Left ventricle myocardium inferior (tissue), 1 donor: Measurements from ENCODE around the gene ANKZF1. TPM values are rescaled to one million over a fixed set of nuclear protein-coding genes. Genes with fewer than 3 reads are reported as not detected.

ENCODE experiments used
- DNase-seq: peaks from one replicate; pipeline ENCODE4 v3.0.0-alpha.2; 2020
- H3K27ac ChIP-seq: fragments of 200-600 bp; replicated peaks from 2 replicates; pipeline ENCODE4 v1.8.0; 2021
- H3K27me3 ChIP-seq: fragments of 200-600 bp; 2 replicates; pipeline ENCODE4 v1.8.0; 2021; ENCODE audit warnings: low read depth
- H3K36me3 ChIP-seq: fragments of 200-600 bp; 2 replicates; pipeline ENCODE4 v1.8.0; 2021
- H3K4me1 ChIP-seq: fragments of 200-600 bp; 2 replicates; pipeline ENCODE4 v1.8.0; 2021
- H3K4me3 ChIP-seq: fragments of 200-600 bp; 2 replicates; pipeline ENCODE4 v1.8.0; 2021; ENCODE audit warnings: mild to moderate bottlenecking, moderate library complexity
- H3K9me3 ChIP-seq: fragments of 200-600 bp; replicated peaks from 2 replicates; pipeline ENCODE4 v1.8.0; 2021
- CTCF ChIP-seq: fragments of 200-600 bp; IDR thresholded peaks from 2 replicates; pipeline ENCODE4 v1.8.0; 2021; ENCODE audit warnings: antibody characterized with exemption, mild to moderate bottlenecking, borderline replicate concordance
- intact Hi-C: fragments of 100-400 bp; cut with micrococcal nuclease; formaldehyde crosslinking; loops from one replicate; pipeline ENCODE4 v1.11.0; 2022
- total RNA-seq: library from RNA; stranded (reverse); fragmentation: NEBNext Ultra II Directional; extraction: Animal tissue kit (Norgen Biotek cat#: 25700); gene quantifications from one replicate; pipeline ENCODE4 v1.2.1, GENCODE V29; 2021
- donor health status: DM: no; HTN: yes; CAD: no; lungs with severe emphysema.

ANKZF1 gene
- total RNA-seq, 1 donor from 2014 or later, result 29.8 TPM

- no peaks in the 10 kb centered on the region for H3K9me3 ChIP-seq
- peak within 1 kb of the TSS; percentile 97 for H3K27ac ChIP-seq
- peak; percentile 94 for DNase-seq
- intact Hi-C loops, result no loop called here
- peaks cover 31% of the 10 kb centered on the region for H3K36me3 ChIP-seq
- H3K27me3 ChIP-seq, result no peaks in the 10 kb centered on the region
- H3K4me3 ChIP-seq, result peak within 1 kb of the TSS; percentile 81
- peak; percentile 33 for TF ChIP-seq CTCF
- H3K4me1 ChIP-seq, result peaks cover 27% of the 10 kb centered on the region
Measured at GRCh38 chr2:219206328-219207133, 23.1 kb upstream of the ANKZF1 start, which contains the start of gene ZFAND2B. Gene ZFAND2B (plus strand): TSS chr2:219206782. CDS start chr2:219206988, 206 bp downstream.

- H3K27me3 ChIP-seq, result no peaks in the 10 kb centered on the region
- H3K4me1 ChIP-seq, result peaks cover 27% of the 10 kb centered on the region
- DNase-seq, result no peak
- no peak for TF ChIP-seq CTCF
- H3K36me3 ChIP-seq, result peaks cover 37% of the 10 kb centered on the region
- H3K9me3 ChIP-seq, result no peaks in the 10 kb centered on the region
- intact Hi-C loops, result no loop called here
- H3K4me3 ChIP-seq, result peak overlapping the region; percentile 81
- H3K27ac ChIP-seq, result peak overlapping the region; percentile 97
Measured at GRCh38 chr2:219207134-219207883, 22.3 kb upstream of the ANKZF1 start.

GRCh38 chr2:219207884-219208740, 21.5 kb upstream of the ANKZF1 start:
- H3K4me1 ChIP-seq, result peaks cover 27% of the 10 kb centered on the region
- no peak for TF ChIP-seq CTCF
- intact Hi-C loops, result no loop called here
- H3K9me3 ChIP-seq, result no peaks in the 10 kb centered on the region
- peaks cover 45% of the 10 kb centered on the region for H3K36me3 ChIP-seq
- H3K27ac ChIP-seq, result peak overlapping the region; percentile 97
- H3K4me3 ChIP-seq, result peak overlapping the region; percentile 81
- no peaks in the 10 kb centered on the region for H3K27me3 ChIP-seq
- no peak for DNase-seq

GRCh38 chr2:219209236-219210195, 20.1 kb upstream of the ANKZF1 start:
- Histone ChIP-seq H3K27ac (no peak overlapping the region), H3K36me3 (peaks cover 58% of the 10 kb centered on the region), H3K4me3 (no peak overlapping the region), H3K27me3 (no peaks in the 10 kb centered on the region), H3K9me3 (no peaks in the 10 kb centered on the region), H3K4me1 (peaks cover 27% of the 10 kb centered on the region)
- no peak for TF ChIP-seq CTCF
- intact Hi-C loops, result no loop called here
- no peak for DNase-seq
